Middle frontal gyrus (tissue), 1 donor: ENCODE data around the gene KRTAP10-7.
"Not testable (repeated sequence)": the region's sequence is repeated elsewhere in the genome, so short reads cannot be mapped to it uniquely, and the experiment has no call there.

ENCODE experiments used
- DNase-seq: peaks from one replicate; pipeline ENCODE4 v3.0.0-alpha.2; 2015; ENCODE audit warnings: low spot score; ENCODE audit errors: extremely low spot score

The KRTAP10-7 gene

GRCh38 chr21:44610157-44610843 is 9.9 kb downstream of the KRTAP10-7 start:
- not testable (repeated sequence) for DNase-seq

- DNase-seq: no peak
Observed at GRCh38 chr21:44611551-44611950, 11.2 kb downstream of the KRTAP10-7 start.

GRCh38 chr21:44612029-44612486 is 11.7 kb downstream of the KRTAP10-7 start, which contains the start of gene KRTAP10-8:
Gene KRTAP10-8 (plus strand): TSS chr21:44612079. CDS start chr21:44612101, 22 bp downstream.
- no peak for DNase-seq

- no peak for DNase-seq
Observed at GRCh38 chr21:44612669-44613229, 12.4 kb downstream of the KRTAP10-7 start.

- DNase-seq: no peak
Observed at GRCh38 chr21:44613386-44614155, 13.2 kb downstream of the KRTAP10-7 start.

GRCh38 chr21:44614161-44614631 is 13.8 kb downstream of the KRTAP10-7 start:
- no peak for DNase-seq

GRCh38 chr21:44614961-44615391 is 14.6 kb downstream of the KRTAP10-7 start:
- DNase-seq: no peak

GRCh38 chr21:44615466-44615865 is 15.1 kb downstream of the KRTAP10-7 start:
- no peak for DNase-seq

- DNase-seq: no peak
Observed at GRCh38 chr21:44615911-44616590, 15.7 kb downstream of the KRTAP10-7 start.

GRCh38 chr21:44616591-44616926 is 16.2 kb downstream of the KRTAP10-7 start:
- DNase-seq: no peak

- DNase-seq: no peak
Observed at GRCh38 chr21:44617071-44617501, 16.7 kb downstream of the KRTAP10-7 start.

- DNase-seq: no peak
Observed at GRCh38 chr21:44618504-44618903, 18.1 kb downstream of the KRTAP10-7 start.

- DNase-seq: no peak
Observed at GRCh38 chr21:44618909-44619308, 18.5 kb downstream of the KRTAP10-7 start.

GRCh38 chr21:44619886-44620285 is 19.5 kb downstream of the KRTAP10-7 start:
- no peak for DNase-seq

- no peak for DNase-seq
Observed at GRCh38 chr21:44623575-44623974, 23.2 kb downstream of the KRTAP10-7 start.

- DNase-seq: no peak
Observed at GRCh38 chr21:44625756-44626155, 25.4 kb downstream of the KRTAP10-7 start.

- no peak for DNase-seq
Observed at GRCh38 chr21:44626262-44626661, 25.9 kb downstream of the KRTAP10-7 start.

- no peak for DNase-seq
Observed at GRCh38 chr21:44626673-44627143, 26.3 kb downstream of the KRTAP10-7 start, which contains the start of gene KRTAP10-9. Gene KRTAP10-9 (plus strand): TSS chr21:44627093. CDS start chr21:44627172, 79 bp downstream.

GRCh38 chr21:44627181-44627822 is 26.9 kb downstream of the KRTAP10-7 start:
- DNase-seq: not testable (repeated sequence)

- not testable (repeated sequence) for DNase-seq
Observed at GRCh38 chr21:44627831-44628233, 27.4 kb downstream of the KRTAP10-7 start.
